NCI-H2081 (cell line): ENCODE results near the gene PHEX.
A peak's percentile ranks its signal among the peaks of the same experiment; 100 is the strongest.

ENCODE experiments used
- DNase-seq, 2 experiments: peaks; one replicate each; lab custom pipeline; 2025; lab: John Stamatoyannopoulos, UW

PHEX gene

DNA sequence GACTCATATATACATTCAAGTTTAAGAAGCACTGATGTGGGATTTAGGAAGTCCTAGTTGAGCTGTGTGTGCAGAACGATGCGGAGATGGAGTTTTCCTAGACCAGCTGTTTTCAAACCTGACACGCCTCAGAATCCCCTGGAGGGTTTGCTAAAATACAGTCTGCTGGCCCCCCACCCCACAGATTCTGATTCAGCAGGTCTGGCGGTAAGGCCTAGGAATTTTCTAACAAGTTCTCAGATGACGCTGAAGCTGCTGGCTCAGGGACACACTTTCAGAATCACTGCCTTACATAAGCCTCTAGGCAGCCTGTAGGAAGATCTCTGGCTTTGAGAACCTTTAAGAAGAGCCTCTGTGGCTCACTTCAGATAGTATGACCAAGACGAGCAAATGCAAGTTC, 73.1 kb downstream of the PHEX start:
- no peak for DNase-seq

DNA sequence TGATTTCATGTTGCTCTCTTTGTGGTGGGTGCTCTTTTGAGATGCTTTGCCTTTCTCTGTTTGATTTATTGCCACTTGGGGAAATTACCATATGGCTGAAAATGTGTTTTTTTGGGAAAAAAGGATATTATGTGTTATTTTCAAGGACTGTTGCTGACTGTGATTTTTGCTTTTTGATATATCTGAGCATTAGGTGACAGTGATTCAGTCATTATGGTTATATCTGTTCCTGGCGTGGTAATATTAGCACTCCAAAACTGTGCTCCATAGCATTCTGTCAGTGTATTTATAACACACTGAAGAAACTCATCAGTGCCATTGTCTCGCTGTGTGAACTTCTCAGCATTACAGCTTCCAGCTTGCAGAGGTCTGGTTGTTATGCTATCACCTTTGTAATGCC, 73.8 kb downstream of the PHEX start:
- DNase-seq, result no peak

DNA sequence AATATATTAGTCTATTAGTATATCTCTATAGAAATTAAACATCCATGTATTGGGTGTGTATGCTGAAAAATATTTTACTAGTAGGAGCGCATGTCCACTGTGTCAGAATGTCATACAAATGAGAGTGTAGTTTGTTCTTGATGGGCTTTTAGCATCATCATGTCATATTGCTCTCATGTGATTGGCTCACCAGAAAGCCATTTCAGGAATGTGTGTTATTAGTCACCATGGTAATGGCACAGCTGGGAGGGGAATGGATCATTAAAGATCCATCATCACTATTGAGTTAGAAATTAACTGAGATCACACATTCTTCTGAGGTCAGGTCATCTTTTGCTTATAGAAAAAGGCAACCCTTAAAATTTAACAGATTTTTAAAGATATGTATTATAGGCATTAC, 77.3 kb downstream of the PHEX start:
- no peak for DNase-seq

DNA sequence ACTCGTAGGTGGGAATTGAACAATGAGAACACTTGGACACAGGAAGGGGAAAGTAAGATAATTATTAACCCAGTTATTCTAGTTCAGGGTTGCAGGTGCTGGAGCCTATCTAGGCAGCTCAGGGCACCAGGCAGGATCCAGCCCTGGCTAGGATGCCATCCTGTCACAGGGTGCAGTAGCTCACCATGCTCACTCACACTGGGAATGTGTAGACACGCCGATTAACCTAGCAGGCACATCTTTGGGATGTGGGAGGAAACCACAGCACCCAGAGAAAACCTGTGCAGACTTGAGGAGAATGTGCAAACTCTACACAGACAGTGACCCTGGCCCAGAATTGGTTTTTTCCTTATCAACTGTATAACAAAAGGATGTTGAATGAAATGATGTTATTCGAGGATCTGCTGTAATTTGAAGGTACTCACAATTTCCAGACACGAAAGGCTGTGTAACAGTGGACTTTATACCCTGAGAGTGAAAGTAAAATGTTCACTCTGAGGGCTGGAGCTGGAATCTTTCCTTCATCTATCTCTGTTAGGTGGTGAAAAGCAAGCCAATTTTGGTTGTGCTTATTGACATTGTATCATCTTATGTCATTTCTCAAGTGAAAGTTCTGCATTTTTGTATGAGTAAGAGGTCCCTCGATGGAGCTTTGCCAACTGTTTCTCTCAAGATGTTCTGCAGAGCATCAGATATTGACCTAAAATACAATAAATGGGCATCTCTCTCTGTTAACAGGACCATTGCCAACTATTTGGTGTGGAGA, 78.8 kb downstream of the PHEX start:
- DNase-seq, result no peak

DNA sequence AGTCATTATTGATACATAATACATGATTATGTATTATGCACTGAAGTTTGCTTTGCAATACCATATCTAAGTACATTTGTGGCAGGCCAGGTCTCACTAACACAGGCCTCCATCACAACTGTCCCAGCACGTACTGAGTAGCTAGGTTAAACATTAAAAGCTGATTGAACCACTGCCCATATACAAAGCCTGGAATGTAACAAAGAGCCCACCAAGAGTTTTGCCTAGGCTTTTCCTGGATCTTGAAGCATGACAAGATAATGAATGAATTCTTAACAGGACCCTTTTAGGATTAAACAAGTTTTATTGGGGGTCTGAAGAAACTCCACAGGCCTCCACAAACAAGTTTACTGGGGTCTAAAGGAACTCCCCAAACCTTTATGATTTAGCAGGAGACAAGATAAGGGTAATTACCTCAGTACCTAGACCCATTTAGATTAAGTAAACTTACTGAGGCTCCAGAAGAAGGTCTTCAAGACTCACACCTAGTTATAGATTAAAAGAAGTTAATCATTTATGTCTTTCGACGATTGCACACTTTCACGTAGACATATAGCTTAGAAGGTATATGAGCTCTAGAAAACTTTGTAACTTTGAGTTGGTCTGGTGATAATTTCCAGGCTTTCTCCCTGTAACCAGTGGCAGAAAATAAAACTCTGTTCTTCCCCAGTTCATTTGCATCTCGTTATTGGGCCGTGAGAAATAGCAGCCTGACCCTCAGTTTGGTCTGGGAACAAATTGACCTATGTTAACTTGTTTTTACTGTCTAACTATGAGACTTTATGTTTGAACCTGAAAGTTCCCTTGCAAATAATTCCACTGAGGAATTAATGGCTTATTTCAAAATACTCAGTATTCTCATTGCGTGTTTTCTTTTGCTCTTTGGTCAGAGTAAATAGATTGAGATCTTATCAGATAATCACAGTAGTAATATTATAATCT, 84.8 kb downstream of the PHEX start:
- DNase-seq, result no peak

DNA sequence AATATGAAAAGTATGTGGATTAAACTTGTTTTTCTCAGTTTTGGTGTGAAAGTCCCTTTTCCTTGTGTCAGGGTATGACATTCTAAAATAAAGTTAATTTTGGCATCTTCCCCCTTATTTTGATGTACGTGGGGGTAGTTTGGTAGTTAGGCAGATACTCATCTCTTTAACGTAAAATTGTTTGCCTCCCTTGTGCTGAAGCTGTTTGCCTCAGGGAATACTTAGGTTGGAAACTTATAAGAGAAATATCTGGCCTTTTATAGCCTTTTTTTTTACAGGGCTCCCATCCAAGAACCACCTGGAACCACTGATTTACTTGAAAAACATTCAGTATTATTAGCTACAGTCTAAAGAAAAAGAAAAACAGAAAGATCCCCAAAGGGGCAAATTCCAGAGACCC, 85.5 kb downstream of the PHEX start:
- no peak for DNase-seq

DNA sequence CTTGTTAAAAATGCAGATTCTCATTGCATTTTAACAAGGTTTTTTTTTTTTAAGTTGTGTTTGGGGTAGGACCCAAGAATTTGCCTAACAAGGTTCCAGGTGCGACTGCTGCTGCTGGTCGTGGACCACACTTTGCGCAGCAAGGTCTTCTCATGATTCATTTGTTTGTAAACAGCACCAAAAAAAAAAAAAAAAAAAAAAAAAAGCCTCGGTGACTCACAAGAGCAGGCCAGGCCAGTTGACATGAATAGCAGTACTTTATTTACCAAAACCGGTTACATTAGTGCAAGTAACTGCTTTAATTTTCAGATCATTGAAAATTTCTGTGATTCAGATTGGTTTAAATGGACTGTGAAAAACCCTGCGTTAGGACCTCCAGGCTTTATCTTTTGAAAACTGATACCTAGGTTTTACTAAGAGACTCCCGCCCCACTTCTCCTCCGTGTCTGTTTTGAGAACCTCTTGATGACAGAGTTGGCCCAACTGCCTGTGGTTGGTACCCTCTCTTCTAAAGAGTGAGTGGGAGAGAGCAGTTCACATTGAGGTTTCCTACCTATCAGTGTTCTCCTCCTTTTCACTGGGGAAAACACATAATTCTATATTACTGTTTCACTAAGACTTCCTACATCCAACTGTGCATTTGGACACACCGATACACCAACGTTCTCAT, 86.2 kb downstream of the PHEX start:
- no peak for DNase-seq

DNA sequence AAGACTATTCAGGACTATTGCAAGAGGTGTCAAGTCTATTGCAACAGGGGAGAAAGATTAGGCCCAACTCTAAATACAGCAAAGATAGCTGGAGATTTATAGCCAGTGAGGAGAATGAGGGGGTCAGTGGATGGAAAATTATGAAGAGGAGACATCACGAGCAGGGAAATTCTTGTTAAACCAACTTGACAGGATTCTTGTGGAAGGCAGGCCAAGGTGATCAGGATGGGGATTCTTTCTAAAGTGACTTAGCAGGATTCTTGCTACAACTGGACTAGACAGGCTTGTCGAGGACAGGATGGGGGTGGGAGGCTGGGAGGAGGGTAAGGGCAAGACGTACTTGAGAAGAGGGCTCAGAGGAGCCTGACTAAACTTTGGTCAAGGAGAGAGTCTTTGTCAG, 89.0 kb downstream of the PHEX start:
- no peak for DNase-seq

DNA sequence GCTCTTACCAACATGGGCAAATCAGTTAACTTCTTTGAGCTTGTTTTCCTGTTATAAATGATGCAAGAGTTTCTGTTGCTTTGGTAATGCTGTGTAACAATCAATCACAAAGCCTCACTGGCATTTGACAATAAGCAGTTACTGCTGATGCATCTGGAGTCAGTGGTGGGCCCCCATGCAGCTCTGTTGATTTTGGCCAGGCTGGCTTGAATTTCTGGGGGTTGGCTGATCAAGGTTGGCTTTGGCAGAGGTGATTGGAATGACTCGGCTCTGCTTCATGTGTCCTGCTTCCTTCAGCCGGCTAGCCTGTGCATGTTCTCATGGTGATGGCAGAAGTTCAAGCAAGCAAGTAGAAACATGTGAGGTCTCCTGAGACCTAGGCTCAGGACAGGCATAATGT, 90.4 kb downstream of the PHEX start:
- DNase-seq, result no peak

DNA sequence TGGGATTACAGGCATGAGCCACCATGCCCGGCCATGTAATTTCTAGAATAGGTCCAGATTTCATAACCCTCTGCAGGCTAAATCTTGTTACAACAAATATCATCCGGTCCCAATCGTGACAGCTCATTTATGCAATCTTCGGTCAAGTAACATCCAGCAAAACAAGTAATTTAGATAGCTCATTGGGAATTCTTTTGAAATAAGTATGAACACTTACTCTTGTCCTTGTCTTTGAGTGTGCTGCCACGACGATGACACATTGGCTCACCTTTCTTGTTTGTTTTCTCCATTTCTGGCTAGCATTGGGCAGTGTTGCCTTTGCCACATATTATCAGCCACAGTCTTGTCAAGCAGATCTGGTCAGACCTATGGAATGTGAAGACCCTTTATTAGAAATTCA, 92.0 kb downstream of the PHEX start:
- DNase-seq, result no peak

DNA sequence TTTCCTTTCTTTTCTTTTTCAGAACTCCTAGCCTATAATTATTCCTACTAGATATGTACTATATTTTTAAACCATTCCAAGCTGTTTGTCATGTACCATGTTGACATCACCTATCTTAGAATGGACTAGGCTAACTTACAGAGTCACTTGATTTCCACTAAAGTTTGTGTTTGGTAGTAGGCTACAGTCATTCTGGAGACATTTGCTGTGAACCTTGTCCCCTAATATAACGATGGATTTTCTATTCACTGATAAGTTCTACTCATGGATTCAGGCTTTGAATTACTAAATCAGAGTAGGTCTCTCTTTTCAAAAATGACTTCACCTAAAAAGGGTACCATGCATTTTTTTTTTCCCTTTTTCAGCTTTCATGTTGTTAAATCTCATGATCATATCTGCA, 93.4 kb downstream of the PHEX start:
- no peak for DNase-seq

DNA sequence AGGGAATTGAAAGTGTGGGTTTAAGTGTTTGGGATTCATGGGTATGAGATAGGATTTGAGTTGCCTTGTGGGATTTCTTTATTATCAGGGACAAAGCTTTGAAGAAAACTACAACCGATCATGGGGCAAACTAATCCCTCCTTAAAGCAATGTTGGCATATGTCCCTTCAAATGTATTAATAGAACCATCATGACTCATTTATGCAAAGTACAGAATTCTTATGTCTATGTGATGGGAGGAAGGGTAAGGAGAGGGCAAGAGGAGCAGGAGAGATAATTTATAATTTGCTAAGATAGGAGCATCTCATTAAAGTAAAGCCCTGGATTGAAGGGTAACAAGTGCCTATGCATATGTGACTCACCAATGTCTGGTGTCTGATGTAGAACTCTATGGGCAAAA, 94.2 kb downstream of the PHEX start:
- DNase-seq, result no peak

DNA sequence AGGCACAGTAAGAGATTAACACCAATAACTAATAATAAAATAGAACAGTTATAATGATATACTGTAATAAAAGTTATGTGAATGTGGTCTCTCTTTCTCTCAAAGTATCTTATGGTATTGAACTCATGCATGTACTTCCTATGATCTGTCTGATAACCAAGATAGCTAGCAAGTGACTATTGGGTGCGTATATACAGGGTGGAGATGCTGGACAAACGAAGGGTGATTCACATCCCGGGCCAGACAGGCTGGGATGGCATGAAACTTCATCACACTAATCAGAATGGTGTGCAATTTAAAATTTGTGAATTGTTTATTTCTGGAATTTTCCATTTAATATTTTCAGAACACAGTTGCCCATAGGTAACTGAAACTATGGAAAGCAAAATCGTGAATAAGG, 96.8 kb downstream of the PHEX start:
- DNase-seq, result no peak

DNA sequence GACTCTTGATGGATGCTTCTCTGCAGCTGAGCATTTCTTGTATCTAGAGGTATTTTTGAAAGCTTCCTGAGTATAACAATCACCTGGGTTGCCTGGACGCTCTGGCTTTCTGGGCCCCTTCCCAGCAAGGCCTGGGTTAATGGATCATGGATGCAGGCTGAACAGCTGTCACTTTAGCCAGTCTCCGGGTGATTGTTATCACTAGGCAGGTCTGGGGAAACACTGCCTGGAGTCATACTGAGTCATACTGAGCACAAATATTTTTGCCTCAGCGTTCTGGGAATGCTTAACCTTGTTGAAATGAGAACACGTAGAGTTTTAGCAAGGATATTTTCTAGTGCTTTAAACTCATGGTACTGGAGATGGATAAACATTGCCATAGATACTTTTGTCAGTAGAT, 102.6 kb downstream of the PHEX start:
- no peak for DNase-seq

DNA sequence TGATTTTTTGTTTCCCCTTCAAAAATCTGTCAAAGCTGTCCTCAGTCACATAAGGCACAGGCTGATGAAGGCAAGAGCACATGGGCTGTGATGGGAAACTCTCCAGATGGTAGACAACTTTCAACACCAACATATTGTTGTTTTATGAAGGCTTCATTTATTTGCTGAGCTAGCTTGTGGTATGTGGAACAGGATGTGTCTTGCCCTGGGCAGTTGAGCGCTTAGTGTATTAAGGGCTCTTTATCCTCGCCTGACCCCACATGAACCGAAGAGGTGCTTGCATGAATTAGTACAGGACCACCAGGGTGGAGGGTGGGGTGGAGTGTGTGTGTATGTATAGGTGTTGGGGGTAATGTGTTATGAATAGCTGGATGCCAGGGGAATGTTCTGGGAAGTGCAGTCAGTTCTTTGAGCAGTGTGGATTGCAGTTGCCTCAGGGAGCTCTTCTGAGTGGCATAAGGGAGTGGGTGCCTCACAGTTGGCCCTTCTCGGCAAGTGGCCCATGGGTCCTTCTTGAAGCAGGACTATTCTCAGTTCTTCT, 103.1 kb downstream of the PHEX start:
- DNase-seq, result no peak

DNA sequence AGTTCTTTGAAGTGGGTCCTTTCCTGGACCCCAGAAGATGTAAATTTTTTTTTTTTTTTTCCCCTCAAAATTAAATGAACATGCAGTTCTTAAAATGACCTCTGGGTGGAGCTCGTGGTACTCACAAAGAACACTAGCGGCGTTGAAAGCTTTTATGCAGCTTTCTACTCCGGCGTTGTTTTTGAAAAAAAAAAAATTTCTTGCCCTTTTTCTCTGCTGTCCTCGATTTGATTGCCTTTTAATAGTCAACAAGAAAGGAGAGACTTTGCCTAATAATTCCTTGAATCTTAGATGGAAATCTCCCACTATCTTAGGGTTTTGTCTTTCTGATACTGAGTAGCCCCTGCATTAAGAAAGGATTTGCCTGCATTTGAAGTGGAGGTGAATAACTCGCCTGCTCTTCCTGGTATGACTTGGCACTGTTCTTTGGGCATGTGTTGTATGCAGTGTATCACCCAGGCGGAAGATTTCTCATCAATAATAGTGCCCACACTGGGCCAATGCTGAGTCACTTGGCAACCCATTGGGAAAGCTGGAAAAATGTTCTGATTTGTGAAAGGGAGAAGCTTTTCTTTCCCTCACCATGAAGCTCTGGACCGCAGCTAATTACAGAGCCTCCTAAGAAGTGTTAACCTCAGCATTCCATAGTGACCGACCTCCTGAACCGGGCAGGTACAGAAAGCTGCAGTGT, 104.0 kb downstream of the PHEX start:
- peak; percentile 44 to 47 for DNase-seq

DNA sequence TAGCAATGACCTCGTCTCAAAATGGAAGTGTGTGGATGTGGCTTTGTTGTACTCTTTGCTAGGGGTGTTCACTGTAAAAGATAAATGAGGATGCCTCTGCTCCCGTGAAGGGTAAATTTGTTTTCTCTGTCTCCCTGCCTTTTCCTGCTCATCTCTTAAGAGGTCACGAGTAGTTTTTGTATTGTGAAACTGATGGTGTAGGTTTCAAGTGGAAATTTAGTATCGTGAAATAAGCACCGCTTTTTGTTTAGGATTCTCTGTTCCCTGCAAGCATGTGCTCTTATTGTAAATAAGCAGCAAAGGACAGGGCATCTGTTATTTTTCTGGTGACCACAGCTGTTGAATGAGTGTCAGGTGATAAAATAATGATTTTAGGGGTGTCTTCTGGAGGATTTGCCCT, 104.6 kb downstream of the PHEX start:
- DNase-seq, result no peak

DNA sequence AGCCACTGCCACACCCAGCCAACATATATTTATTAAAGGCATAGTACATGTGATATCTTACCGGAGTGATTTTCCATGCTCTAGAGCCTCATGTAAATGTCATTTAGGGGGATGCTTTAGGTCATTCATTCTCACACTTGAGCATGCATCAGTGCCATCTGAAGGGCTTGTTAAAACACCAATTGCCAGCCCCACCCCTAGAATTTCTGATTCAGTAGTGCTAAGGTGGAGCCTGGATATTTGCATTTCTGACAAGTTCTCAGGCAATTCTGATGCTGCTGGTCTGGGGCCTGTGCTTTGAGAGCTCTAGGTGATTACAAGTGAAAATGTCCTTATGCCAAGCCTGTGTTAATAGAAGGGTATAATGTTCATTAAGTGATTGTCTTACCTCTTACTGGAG, 107.7 kb downstream of the PHEX start:
- no peak for DNase-seq

DNA sequence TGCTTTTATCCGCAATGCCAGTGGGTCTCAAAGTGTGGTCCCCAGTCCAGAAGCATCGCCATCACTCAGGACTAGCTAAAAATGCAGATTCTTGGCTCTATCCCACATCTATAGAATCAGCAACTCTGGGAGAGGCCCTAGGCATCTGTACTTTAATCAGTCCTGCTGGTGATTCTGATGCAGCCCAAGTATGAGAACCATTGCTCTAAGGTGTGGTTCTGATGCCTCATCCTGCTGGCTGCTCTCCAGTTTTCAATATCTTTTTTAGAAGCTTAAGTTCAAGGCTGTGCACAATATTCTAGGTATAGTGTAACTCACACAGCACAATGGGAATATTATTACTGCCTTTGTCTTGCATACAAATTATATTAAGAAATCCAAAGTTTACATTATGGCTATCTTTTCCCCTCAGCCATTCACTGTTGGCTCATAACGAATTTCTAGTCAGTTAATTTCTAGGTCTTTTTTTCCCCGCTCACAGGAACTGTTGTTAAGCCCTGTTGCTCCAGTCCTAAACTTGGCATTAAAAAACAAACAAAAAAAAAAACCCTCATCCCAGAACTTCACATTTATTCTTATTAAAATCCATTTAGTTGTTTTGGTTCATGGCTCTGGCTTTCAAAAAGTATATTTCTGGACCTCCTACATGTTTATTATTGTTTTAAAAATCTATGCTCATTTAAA, 109.1 kb downstream of the PHEX start:
- DNase-seq, result no peak

DNA sequence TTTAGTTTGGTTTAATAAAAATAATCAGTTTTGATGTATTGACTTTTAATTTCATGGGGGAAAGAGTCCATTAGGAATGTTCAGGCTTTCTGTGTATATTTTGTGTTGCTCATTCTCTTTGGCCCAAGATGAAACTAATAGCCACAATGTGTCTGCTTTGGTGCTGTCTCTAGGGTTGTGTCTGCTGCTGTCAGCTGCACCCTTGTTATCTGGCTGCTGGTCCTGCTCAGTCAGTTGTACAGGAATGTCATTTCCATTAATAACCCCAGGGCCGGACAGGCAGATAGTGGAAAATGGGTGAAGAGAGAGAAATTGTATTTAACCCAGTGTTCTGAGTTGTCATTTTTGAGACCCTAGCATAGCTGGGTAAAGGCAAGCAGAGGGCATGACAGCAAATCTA, 115.1 kb downstream of the PHEX start:
- DNase-seq, result no peak

DNA sequence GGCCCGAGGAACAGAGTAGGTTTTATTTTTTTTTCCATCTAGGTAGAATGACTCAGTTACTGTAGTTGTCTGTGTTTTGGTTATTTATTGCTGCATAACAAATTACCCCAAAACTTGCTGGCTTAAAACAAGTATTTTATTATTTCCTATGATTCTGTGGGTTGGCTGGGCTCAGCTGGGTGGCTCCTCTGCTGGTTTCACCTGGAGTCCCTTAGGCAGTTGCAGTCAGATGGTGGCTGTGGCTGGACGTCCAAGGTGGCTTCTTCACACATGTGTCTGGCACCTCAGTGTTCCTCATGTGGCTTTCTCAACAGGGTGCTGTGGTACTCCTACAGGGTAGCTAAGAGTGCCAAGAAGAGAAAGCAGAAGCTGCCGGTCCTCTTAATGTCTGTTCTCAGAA, 115.8 kb downstream of the PHEX start:
- no peak for DNase-seq
